ENCODE measurements around the gene CASZ1.

The CASZ1 gene

GRCh38 chr1:10610901-10611600 is 185.4 kb downstream of the CASZ1 start:
- peaks cover 9% of the 10 kb centered on the region for H3K4me1 ChIP-seq (ENCODE audit: insufficient read depth, low read length)
- H3K36me3 ChIP-seq (ENCODE audit: insufficient read depth, low read depth, low read length): no peaks in the 10 kb centered on the region
- H3K9me3 ChIP-seq (ENCODE audit: insufficient read depth, low read depth, low read length): no peaks in the 10 kb centered on the region
- H3K27ac ChIP-seq (ENCODE audit: low read length): no peak overlapping the region
- no peaks in the 10 kb centered on the region for H3K27me3 ChIP-seq (ENCODE audit: insufficient read depth, low read length)
- H3K4me3 ChIP-seq (ENCODE audit: low read length): no peak overlapping the region
- no peak overlapping the region for H3K9ac ChIP-seq (ENCODE audit: low read depth, low read length)

DNA sequence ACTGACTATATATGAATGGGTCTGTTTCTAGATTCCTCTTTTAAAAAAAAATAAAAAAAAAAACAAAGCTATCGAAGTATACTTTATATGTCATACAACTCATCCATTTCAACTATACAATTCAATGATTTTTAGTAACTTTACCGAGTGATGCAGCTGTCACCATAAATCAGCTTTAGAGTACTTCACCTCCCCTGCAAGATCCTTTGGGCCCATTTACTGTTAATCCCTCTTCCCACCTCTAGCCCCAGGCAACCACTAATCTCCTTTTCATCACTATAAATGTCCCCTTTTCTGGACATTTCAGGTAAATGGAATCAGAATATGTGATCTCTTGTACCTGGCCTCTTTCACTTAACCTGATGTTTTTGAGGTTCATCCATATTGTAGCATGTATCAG is 187.8 kb downstream of the CASZ1 start:
- Histone ChIP-seq H3K36me3 (ENCODE audit: insufficient read depth, low read depth, low read length) (no peaks in the 10 kb centered on the region), H3K4me3 (ENCODE audit: low read length) (no peak overlapping the region), H3K27me3 (ENCODE audit: insufficient read depth, low read length) (no peaks in the 10 kb centered on the region), H3K9ac (ENCODE audit: low read depth, low read length) (no peak overlapping the region), H3K4me1 (ENCODE audit: insufficient read depth, low read length) (peaks cover 4% of the 10 kb centered on the region; the same call in 1 of the 2 replicates), H3K9me3 (ENCODE audit: insufficient read depth, low read depth, low read length) (no peaks in the 10 kb centered on the region), H3K27ac (ENCODE audit: low read length) (no peak overlapping the region)

- Histone ChIP-seq H3K36me3 (ENCODE audit: insufficient read depth, low read depth, low read length) (no peaks in the 10 kb centered on the region), H3K27me3 (ENCODE audit: insufficient read depth, low read length) (no peaks in the 10 kb centered on the region), H3K27ac (ENCODE audit: low read length) (no peak overlapping the region), H3K4me1 (ENCODE audit: insufficient read depth, low read length) (peaks cover 4% of the 10 kb centered on the region; the same call in 1 of the 2 replicates), H3K9ac (ENCODE audit: low read depth, low read length) (no peak overlapping the region), H3K4me3 (ENCODE audit: low read length) (no peak overlapping the region), H3K9me3 (ENCODE audit: insufficient read depth, low read depth, low read length) (no peaks in the 10 kb centered on the region)
Observed at GRCh38 chr1:10607228-10607627, 189.2 kb downstream of the CASZ1 start.

DNA sequence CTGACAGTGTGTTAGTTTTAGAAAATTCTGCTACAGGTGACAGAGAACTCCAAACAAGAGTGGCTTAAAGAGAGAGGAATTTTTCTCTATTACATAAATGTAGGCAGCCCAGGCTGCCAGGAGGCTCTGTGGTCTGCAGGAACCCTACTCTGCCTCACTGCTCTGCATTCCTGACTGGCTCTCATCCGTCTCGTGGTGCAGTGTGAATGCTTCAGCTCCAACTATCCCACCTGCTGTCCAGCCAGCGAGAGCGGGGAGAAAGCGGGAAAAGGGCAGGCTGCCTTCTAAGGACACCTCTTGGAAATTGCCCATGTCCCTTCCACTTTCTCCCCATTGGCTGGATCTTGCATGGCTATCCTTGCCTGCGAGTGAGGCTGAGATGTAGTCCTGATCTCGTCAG is 190.4 kb downstream of the CASZ1 start:
- Histone ChIP-seq H3K27me3 (ENCODE audit: insufficient read depth, low read length) (no peaks in the 10 kb centered on the region), H3K4me1 (ENCODE audit: insufficient read depth, low read length) (peaks cover 4% of the 10 kb centered on the region; the same call in 1 of the 2 replicates), H3K4me3 (ENCODE audit: low read length) (no peak overlapping the region), H3K9ac (ENCODE audit: low read depth, low read length) (no peak overlapping the region), H3K27ac (ENCODE audit: low read length) (no peak overlapping the region), H3K9me3 (ENCODE audit: insufficient read depth, low read depth, low read length) (no peaks in the 10 kb centered on the region), H3K36me3 (ENCODE audit: insufficient read depth, low read depth, low read length) (no peaks in the 10 kb centered on the region)

DNA sequence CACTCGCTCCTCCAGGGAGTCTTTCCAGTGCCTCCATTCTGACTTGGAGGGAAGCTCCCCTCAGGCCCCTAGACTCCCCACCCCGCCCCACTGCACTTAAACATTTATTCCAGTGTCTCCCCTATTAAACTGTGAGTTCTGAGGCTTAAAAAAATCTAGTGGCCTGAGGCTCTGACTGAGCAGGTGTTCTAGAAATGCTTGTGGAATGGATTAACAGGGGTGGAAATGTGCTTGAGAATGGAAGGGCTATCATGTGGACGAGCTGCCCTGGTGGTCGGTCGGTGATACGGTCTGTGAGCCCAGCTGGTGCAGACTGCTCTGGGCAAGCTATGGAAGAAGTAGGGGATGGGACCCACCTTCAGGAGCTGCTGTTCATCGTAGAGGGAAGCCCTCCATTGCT is 191.5 kb downstream of the CASZ1 start:
- Histone ChIP-seq H3K4me1 (ENCODE audit: insufficient read depth, low read length) (peaks cover 4% of the 10 kb centered on the region; the same call in 1 of the 2 replicates), H3K27ac (ENCODE audit: low read length) (no peak overlapping the region), H3K27me3 (ENCODE audit: insufficient read depth, low read length) (no peaks in the 10 kb centered on the region), H3K9ac (ENCODE audit: low read depth, low read length) (no peak overlapping the region), H3K36me3 (ENCODE audit: insufficient read depth, low read depth, low read length) (no peaks in the 10 kb centered on the region), H3K4me3 (ENCODE audit: low read length) (no peak overlapping the region), H3K9me3 (ENCODE audit: insufficient read depth, low read depth, low read length) (no peaks in the 10 kb centered on the region)

DNA sequence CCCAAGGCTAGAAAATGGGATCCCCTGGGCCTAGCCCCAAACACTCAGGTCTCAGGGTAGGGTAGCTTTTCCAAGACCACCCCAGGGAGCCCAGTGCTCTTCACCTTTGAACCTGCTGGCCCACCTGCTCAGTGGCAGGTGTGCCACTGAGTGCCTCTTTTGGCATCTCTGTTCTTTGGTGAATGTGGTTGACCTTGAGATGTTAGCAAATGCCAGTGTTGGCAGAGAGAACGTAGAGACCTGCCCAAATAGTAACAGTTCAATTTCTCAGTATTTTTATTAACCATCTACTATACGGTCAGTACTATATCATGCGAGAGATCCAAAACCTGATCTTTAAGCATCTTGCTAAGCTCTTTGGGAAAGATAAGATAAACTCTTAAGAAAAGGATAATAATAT is 193.5 kb downstream of the CASZ1 start:
- peaks cover 3% of the 10 kb centered on the region; the same call in 1 of the 2 replicates for H3K36me3 ChIP-seq (ENCODE audit: insufficient read depth, low read depth, low read length)
- no peak overlapping the region for H3K9ac ChIP-seq (ENCODE audit: low read depth, low read length)
- no peak overlapping the region for H3K27ac ChIP-seq (ENCODE audit: low read length)
- no peak overlapping the region for H3K4me3 ChIP-seq (ENCODE audit: low read length)
- no peaks in the 10 kb centered on the region for H3K27me3 ChIP-seq (ENCODE audit: insufficient read depth, low read length)
- peaks cover 4% of the 10 kb centered on the region for H3K4me1 ChIP-seq (ENCODE audit: insufficient read depth, low read length)
- no peaks in the 10 kb centered on the region for H3K9me3 ChIP-seq (ENCODE audit: insufficient read depth, low read depth, low read length)

- Histone ChIP-seq H3K36me3 (ENCODE audit: insufficient read depth, low read depth, low read length) (peaks cover 3% of the 10 kb centered on the region; the same call in 1 of the 2 replicates), H3K4me3 (ENCODE audit: low read length) (no peak overlapping the region), H3K9me3 (ENCODE audit: insufficient read depth, low read depth, low read length) (no peaks in the 10 kb centered on the region), H3K4me1 (ENCODE audit: insufficient read depth, low read length) (peaks cover 4% of the 10 kb centered on the region), H3K27ac (ENCODE audit: low read length) (no peak overlapping the region), H3K9ac (ENCODE audit: low read depth, low read length) (no peak overlapping the region), H3K27me3 (ENCODE audit: insufficient read depth, low read length) (no peaks in the 10 kb centered on the region)
Observed at GRCh38 chr1:10601342-10602070, 194.9 kb downstream of the CASZ1 start.

DNA sequence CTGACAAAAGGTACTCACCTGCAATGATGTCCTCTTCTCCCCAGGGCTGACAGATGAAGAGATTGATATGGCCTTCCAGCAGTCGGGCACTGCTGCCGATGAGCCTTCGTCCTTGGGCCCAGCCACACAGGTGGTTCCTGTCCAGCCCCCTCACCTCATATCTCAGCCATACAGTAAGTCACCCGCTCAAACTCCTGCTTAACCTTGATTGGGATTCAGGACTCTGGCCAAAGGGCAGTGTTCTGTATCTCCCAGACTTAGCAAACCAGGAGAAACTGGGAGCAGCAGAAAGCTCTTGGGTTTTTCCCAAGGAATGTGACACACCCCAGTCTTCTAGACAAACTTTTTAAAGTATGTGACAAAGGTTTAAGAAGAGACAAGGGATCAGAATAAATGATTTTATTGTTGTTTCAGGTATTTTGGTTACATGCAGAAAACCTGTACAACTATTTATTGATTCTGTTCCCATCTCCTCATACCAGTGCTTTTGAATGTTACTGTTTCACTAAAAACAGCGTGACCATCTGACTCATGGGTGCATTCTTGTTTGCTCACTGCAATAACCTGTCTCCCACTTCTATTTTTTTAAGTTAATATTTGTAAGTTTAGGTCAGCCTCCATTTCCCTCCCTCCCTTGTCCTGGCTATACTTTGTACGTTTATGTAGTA is 197.1 kb downstream of the CASZ1 start:
- Histone ChIP-seq H3K4me1 (ENCODE audit: insufficient read depth, low read length) (peaks cover 13% of the 10 kb centered on the region), H3K4me3 (ENCODE audit: low read length) (no peak overlapping the region), H3K27me3 (ENCODE audit: insufficient read depth, low read length) (no peaks in the 10 kb centered on the region), H3K36me3 (ENCODE audit: insufficient read depth, low read depth, low read length) (peaks cover 3% of the 10 kb centered on the region; the same call in 1 of the 2 replicates), H3K9me3 (ENCODE audit: insufficient read depth, low read depth, low read length) (no peaks in the 10 kb centered on the region), H3K9ac (ENCODE audit: low read depth, low read length) (no peak overlapping the region), H3K27ac (ENCODE audit: low read length) (no peak overlapping the region)

DNA sequence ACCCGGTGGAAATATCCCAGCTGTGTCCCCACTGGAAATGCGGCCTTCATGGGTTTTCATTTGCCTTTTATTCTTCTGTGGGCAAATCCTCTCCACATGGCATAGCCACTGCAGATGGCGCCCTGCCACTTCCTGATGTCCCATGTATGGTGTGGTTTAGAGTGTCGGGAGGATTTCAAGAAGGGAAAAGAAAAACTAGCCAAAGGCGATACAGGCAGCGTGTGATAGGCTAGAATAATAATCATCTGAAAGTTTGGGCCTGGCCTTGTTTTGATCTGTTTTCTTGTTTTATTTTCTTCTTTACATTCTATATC is 198.1 kb downstream of the CASZ1 start:
- peaks cover 3% of the 10 kb centered on the region; the same call in 1 of the 2 replicates for H3K36me3 ChIP-seq (ENCODE audit: insufficient read depth, low read depth, low read length)
- H3K9ac ChIP-seq (ENCODE audit: low read depth, low read length): no peak overlapping the region
- H3K27ac ChIP-seq (ENCODE audit: low read length): no peak overlapping the region
- H3K27me3 ChIP-seq (ENCODE audit: insufficient read depth, low read length): no peaks in the 10 kb centered on the region
- peaks cover 22% of the 10 kb centered on the region for H3K4me1 ChIP-seq (ENCODE audit: insufficient read depth, low read length)
- H3K9me3 ChIP-seq (ENCODE audit: insufficient read depth, low read depth, low read length): no peaks in the 10 kb centered on the region
- no peak overlapping the region for H3K4me3 ChIP-seq (ENCODE audit: low read length)

- Histone ChIP-seq H3K27ac (ENCODE audit: low read length) (no peak overlapping the region), H3K4me1 (ENCODE audit: insufficient read depth, low read length) (peaks cover 28% of the 10 kb centered on the region), H3K9ac (ENCODE audit: low read depth, low read length) (no peak overlapping the region), H3K27me3 (ENCODE audit: insufficient read depth, low read length) (no peaks in the 10 kb centered on the region), H3K4me3 (ENCODE audit: low read length) (no peak overlapping the region), H3K36me3 (ENCODE audit: insufficient read depth, low read depth, low read length) (peaks cover 3% of the 10 kb centered on the region; the same call in 1 of the 2 replicates), H3K9me3 (ENCODE audit: insufficient read depth, low read depth, low read length) (no peaks in the 10 kb centered on the region)
Observed at GRCh38 chr1:10597492-10598388, 198.7 kb downstream of the CASZ1 start.

- Histone ChIP-seq H3K4me1 (ENCODE audit: insufficient read depth, low read length) (peaks cover 30% of the 10 kb centered on the region), H3K36me3 (ENCODE audit: insufficient read depth, low read depth, low read length) (peaks cover 3% of the 10 kb centered on the region; the same call in 1 of the 2 replicates), H3K9ac (ENCODE audit: low read depth, low read length) (no peak overlapping the region), H3K27ac (ENCODE audit: low read length) (no peak overlapping the region), H3K4me3 (ENCODE audit: low read length) (no peak overlapping the region), H3K9me3 (ENCODE audit: insufficient read depth, low read depth, low read length) (no peaks in the 10 kb centered on the region), H3K27me3 (ENCODE audit: insufficient read depth, low read length) (no peaks in the 10 kb centered on the region)
Observed at GRCh38 chr1:10596780-10597179, 199.7 kb downstream of the CASZ1 start.

Measured in iPS-20b (cell line).